ENCODE measurements around the gene CATSPERZ. TPM values are rescaled to one million over a fixed set of nuclear protein-coding genes. Genes with fewer than 3 reads are reported as not detected.

Gene CATSPERZ
- total and polyA plus RNA-seq, 9 of the 15 experiments (the other 6 are each of a cell fraction or from before 2014, with no cell fraction given), result 0.86 to 8.5 (median 3.5) TPM

GRCh38 chr11:64339754-64340408 lies 39.7 kb downstream of the CATSPERZ start, which contains the start of gene CCDC88B:
TSS of gene CCDC88B (plus strand) at chr11:64340204. CDS start at chr11:64340267, 63 bp downstream.
- H3K4me2 ChIP-seq (ENCODE audit: insufficient read depth, low read length), result peak within 1 kb of the TSS; percentile 75
- intact Hi-C loops (cut with micrococcal nuclease) (no loop called here), in situ Hi-C loops (cut with MboI) (no loop called here)
- no peak within 1 kb of the TSS; the same call in 2 of the 3 replicates for H3K27ac ChIP-seq (ENCODE audit: extremely low read depth, low read depth, low read length)
- peaks cover 33 to 68% of the 10 kb centered on the region in 2 experiments for H3K4me1 ChIP-seq (replicated peaks in 1 of 2; ENCODE audit: control insufficient read depth in 2 of 2, insufficient read depth in 2 of 2, low read length in 2 of 2)
- no peak for DNase-seq (ENCODE audit: extremely low read depth in 1 of 4, low spot score in 3 of 4)
- no peak for FAIRE-seq
- no peaks in the 10 kb centered on the region for H3K9me1 ChIP-seq (ENCODE audit: control insufficient read depth, insufficient read depth, low read length)
- H2AFZ ChIP-seq (ENCODE audit: low read depth, low read length), result peak within 1 kb of the TSS; percentile 86
- 0 out of 2 replicates have a peak, but pooled peaks have one; percentile 38 for TF ChIP-seq KAT7 (CRISPR knock-in tag; IDR thresholded peaks at IDR 0.05; ENCODE audit: borderline replicate concordance)
- peak; percentile 55; the same call in 1 of the 2 replicates for TF ChIP-seq SPI1 (IDR thresholded peaks at IDR 0.05; ENCODE audit: borderline replicate concordance, low read depth, low read length)
- TF ChIP-seq ETV1 (tag; conservative IDR thresholded peaks at IDR 0.05; ENCODE audit: low read depth), result no peak
- peak; percentile 33; the same call in 1 of the 2 replicates for TF ChIP-seq GABPB1 (CRISPR knock-in tag; IDR thresholded peaks at IDR 0.05)
- peak within 1 kb of the TSS; percentile 28 for H3K4me3 ChIP-seq
- no peak for ATAC-seq
- no peaks in the 10 kb centered on the region for H3K9me3 ChIP-seq (replicated peaks; ENCODE audit: control insufficient read depth, insufficient read depth, low read depth, low read length)
- CTCF ChIA-PET (ENCODE audit: low intra/inter-chr PET ratio), result no interaction called here
- no peaks in the 10 kb centered on the region; the same call in 1 of the 2 replicates for H4K20me1 ChIP-seq (replicated peaks; ENCODE audit: control insufficient read depth, insufficient read depth, low read length)
- no TSS peak for BruUV-seq (replicated peaks)
- no peaks in the 10 kb centered on the region for H3K27me3 ChIP-seq (ENCODE audit: control insufficient read depth in 2 of 2, insufficient read depth in 2 of 2, low read length in 2 of 2)
- H3K36me3 ChIP-seq (ENCODE audit: control insufficient read depth, insufficient read depth, low read length), result no peaks in the 10 kb centered on the region
- POLR2A ChIA-PET, result interaction anchor here (1.4 kb wide), 2 partner anchors 16 to 22 kb away, joined by 3 to 4 read pairs; partner anchors contain the start of genes PRDX5 and TRMT112
- peak within 1 kb of the TSS; percentile 36 to 77; a peak in 3 of 4 replicates for H3K9ac ChIP-seq (ENCODE audit: insufficient read depth in 1 of 2, low read depth in 2 of 2, low read length in 2 of 2)
- no peaks in the 10 kb centered on the region for H3K79me2 ChIP-seq (ENCODE audit: control insufficient read depth, insufficient read depth, low read length)
- WGBS (ENCODE audit: insufficient coverage, low coverage, missing lambda C conversion rate), result 55% methylated on average over 16 of the region's 16 CpGs
